ENCODE measurements around the gene SLCO1A2. TPM values are rescaled to one million over a fixed set of nuclear protein-coding genes. Genes with fewer than 3 reads are reported as not detected.

Gene SLCO1A2
- total and polyA plus RNA-seq, 2 experiments from 2014 or later: 10.2 to 10.8 TPM

DNA sequence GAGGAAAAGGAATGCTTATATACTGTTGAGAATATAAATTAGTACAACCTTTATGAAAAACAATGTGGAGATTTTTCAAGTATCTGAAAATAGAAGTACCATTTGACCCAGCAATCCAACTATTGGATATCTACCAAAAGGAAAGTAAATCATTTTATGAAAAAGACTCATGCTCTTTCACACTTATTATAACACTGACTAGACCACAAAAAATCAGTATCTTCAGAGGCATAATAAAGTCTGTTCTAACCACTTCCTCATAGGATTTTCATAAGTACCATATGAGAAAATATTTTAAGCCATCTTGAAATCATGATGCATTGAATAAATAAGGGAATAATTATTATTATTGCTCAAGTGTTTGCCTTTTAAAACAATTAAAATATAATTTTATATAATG lies 112.9 kb downstream of the SLCO1A2 start:
- no peaks in the 10 kb centered on the region for H3K4me1 Mint-ChIP-seq
- no peaks in the 10 kb centered on the region for H3K36me3 Mint-ChIP-seq (ENCODE audit: low read depth)
- no peak overlapping the region for H3K4me3 Mint-ChIP-seq

DNA sequence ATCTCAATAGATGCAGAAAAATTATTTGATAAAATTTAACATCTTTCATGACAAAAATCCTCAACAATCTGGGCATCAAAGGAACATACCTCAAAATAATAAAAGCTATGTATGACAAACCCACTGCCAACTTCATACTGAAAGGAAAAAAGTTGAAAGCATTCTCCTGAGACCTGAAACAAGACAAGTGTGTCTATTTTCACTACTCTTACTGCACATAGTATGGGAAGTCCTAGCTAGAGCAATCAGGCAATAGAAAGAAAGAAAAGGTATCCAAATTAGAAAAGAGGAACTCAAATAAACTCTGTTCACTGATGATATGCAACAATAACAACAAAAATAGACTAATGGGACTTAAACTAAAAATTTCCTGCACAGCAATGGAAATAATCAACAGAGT lies 113.6 kb downstream of the SLCO1A2 start:
- H3K4me3 Mint-ChIP-seq: no peak overlapping the region
- no peak for DNase-seq (ENCODE audit: low spot score)
- H3K36me3 ChIP-seq (ENCODE audit: insufficient read depth): no peaks in the 10 kb centered on the region
- TF ChIP-seq POLR2AphosphoS5 (IDR thresholded peaks at IDR 0.05; ENCODE audit: low read depth) (no peak), ZNF114 (CRISPR knock-in tag; IDR thresholded peaks at IDR 0.05) (no peak), EZH2phosphoT487 (IDR thresholded peaks at IDR 0.05; ENCODE audit: unreplicated experiment) (no peak), JUNB (IDR thresholded peaks at IDR 0.05; ENCODE audit: unreplicated experiment) (no peak), ZNF331 (CRISPR knock-in tag; IDR thresholded peaks at IDR 0.05; ENCODE audit: low read depth) (no peak), NANOG (IDR thresholded peaks at IDR 0.05; ENCODE audit: borderline replicate concordance) (no peak), EZH2 (IDR thresholded peaks at IDR 0.05; ENCODE audit: low read depth, unreplicated experiment) (no peak), STAT1 (IDR thresholded peaks at IDR 0.05; ENCODE audit: unreplicated experiment) (no peak), CREB1 (CRISPR knock-in tag; IDR thresholded peaks at IDR 0.05; ENCODE audit: low read depth) (no peak)
- TF ChIP-seq, protein P1, sequence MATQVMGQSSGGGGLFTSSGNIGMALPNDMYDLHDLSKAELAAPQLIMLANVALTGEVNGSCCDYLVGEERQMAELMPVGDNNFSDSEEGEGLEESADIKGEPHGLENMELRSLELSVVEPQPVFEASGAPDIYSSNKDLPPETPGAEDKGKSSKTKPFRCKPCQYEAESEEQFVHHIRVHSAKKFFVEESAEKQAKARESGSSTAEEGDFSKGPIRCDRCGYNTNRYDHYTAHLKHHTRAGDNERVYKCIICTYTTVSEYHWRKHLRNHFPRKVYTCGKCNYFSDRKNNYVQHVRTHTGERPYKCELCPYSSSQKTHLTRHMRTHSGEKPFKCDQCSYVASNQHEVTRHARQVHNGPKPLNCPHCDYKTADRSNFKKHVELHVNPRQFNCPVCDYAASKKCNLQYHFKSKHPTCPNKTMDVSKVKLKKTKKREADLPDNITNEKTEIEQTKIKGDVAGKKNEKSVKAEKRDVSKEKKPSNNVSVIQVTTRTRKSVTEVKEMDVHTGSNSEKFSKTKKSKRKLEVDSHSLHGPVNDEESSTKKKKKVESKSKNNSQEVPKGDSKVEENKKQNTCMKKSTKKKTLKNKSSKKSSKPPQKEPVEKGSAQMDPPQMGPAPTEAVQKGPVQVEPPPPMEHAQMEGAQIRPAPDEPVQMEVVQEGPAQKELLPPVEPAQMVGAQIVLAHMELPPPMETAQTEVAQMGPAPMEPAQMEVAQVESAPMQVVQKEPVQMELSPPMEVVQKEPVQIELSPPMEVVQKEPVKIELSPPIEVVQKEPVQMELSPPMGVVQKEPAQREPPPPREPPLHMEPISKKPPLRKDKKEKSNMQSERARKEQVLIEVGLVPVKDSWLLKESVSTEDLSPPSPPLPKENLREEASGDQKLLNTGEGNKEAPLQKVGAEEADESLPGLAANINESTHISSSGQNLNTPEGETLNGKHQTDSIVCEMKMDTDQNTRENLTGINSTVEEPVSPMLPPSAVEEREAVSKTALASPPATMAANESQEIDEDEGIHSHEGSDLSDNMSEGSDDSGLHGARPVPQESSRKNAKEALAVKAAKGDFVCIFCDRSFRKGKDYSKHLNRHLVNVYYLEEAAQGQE (IDR thresholded peaks at IDR 0.05; ENCODE audit: unreplicated experiment): no peak
- TF ChIP-seq, protein P2, sequence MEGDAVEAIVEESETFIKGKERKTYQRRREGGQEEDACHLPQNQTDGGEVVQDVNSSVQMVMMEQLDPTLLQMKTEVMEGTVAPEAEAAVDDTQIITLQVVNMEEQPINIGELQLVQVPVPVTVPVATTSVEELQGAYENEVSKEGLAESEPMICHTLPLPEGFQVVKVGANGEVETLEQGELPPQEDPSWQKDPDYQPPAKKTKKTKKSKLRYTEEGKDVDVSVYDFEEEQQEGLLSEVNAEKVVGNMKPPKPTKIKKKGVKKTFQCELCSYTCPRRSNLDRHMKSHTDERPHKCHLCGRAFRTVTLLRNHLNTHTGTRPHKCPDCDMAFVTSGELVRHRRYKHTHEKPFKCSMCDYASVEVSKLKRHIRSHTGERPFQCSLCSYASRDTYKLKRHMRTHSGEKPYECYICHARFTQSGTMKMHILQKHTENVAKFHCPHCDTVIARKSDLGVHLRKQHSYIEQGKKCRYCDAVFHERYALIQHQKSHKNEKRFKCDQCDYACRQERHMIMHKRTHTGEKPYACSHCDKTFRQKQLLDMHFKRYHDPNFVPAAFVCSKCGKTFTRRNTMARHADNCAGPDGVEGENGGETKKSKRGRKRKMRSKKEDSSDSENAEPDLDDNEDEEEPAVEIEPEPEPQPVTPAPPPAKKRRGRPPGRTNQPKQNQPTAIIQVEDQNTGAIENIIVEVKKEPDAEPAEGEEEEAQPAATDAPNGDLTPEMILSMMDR (conservative IDR thresholded peaks at IDR 0.05; ENCODE audit: low read depth in 2 of 2): no peak
- TF ChIP-seq, protein P3, sequence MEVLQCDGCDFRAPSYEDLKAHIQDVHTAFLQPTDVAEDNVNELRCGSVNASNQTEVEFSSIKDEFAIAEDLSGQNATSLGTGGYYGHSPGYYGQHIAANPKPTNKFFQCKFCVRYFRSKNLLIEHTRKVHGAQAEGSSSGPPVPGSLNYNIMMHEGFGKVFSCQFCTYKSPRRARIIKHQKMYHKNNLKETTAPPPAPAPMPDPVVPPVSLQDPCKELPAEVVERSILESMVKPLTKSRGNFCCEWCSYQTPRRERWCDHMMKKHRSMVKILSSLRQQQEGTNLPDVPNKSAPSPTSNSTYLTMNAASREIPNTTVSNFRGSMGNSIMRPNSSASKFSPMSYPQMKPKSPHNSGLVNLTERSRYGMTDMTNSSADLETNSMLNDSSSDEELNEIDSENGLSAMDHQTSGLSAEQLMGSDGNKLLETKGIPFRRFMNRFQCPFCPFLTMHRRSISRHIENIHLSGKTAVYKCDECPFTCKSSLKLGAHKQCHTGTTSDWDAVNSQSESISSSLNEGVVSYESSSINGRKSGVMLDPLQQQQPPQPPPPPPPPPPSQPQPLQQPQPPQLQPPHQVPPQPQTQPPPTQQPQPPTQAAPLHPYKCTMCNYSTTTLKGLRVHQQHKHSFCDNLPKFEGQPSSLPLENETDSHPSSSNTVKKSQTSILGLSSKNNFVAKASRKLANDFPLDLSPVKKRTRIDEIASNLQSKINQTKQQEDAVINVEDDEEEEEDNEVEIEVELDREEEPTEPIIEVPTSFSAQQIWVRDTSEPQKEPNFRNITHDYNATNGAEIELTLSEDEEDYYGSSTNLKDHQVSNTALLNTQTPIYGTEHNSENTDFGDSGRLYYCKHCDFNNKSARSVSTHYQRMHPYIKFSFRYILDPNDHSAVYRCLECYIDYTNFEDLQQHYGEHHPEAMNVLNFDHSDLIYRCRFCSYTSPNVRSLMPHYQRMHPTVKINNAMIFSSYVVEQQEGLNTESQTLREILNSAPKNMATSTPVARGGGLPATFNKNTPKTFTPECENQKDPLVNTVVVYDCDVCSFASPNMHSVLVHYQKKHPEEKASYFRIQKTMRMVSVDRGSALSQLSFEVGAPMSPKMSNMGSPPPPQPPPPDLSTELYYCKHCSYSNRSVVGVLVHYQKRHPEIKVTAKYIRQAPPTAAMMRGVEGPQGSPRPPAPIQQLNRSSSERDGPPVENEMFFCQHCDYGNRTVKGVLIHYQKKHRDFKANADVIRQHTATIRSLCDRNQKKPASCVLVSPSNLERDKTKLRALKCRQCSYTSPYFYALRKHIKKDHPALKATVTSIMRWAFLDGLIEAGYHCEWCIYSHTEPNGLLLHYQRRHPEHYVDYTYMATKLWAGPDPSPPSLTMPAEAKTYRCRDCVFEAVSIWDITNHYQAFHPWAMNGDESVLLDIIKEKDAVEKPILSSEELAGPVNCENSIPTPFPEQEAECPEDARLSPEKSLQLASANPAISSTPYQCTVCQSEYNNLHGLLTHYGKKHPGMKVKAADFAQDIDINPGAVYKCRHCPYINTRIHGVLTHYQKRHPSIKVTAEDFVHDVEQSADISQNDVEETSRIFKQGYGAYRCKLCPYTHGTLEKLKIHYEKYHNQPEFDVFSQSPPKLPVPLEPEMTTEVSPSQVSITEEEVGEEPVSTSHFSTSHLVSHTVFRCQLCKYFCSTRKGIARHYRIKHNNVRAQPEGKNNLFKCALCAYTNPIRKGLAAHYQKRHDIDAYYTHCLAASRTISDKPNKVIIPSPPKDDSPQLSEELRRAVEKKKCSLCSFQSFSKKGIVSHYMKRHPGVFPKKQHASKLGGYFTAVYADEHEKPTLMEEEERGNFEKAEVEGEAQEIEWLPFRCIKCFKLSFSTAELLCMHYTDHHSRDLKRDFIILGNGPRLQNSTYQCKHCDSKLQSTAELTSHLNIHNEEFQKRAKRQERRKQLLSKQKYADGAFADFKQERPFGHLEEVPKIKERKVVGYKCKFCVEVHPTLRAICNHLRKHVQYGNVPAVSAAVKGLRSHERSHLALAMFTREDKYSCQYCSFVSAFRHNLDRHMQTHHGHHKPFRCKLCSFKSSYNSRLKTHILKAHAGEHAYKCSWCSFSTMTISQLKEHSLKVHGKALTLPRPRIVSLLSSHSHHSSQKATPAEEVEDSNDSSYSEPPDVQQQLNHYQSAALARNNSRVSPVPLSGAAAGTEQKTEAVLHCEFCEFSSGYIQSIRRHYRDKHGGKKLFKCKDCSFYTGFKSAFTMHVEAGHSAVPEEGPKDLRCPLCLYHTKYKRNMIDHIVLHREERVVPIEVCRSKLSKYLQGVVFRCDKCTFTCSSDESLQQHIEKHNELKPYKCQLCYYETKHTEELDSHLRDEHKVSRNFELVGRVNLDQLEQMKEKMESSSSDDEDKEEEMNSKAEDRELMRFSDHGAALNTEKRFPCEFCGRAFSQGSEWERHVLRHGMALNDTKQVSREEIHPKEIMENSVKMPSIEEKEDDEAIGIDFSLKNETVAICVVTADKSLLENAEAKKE (CRISPR knock-in tag; IDR thresholded peaks at IDR 0.05): no peak

More for the DNA sequence above, 112.9 kb downstream of the SLCO1A2 start:
- no peaks in the 10 kb centered on the region for H3K27me3 Mint-ChIP-seq (ENCODE audit: insufficient read depth, low read depth, poor library complexity)
- no peaks in the 10 kb centered on the region for H3F3A ChIP-seq (replicated peaks; ENCODE audit: low read depth)
- no peaks in the 10 kb centered on the region for H3K9me2 ChIP-seq (ENCODE audit: insufficient read depth)
- no peak overlapping the region for H3K4me2 ChIP-seq
- DNase-seq (ENCODE audit: low spot score) (no peak), ATAC-seq (no peak)
- H2AFZ ChIP-seq: no peak overlapping the region
- no peaks in the 10 kb centered on the region for H3K79me2 ChIP-seq (replicated peaks; ENCODE audit: insufficient read depth)
- H3K27ac Mint-ChIP-seq: no peak overlapping the region
- H3K27ac ChIP-seq (ENCODE audit: low read depth): no peak overlapping the region
- H3K36me3 ChIP-seq (ENCODE audit: insufficient read depth): no peaks in the 10 kb centered on the region
- no peaks in the 10 kb centered on the region for H3K4me1 ChIP-seq (ENCODE audit: insufficient read depth)
- no peak overlapping the region for H3K4me3 ChIP-seq
- no peak for TF ChIP-seq CREB1 (CRISPR knock-in tag; IDR thresholded peaks at IDR 0.05; ENCODE audit: low read depth)
- H3K9me3 Mint-ChIP-seq: no peaks in the 10 kb centered on the region
- H4K20me1 ChIP-seq (replicated peaks; ENCODE audit: insufficient read depth): no peaks in the 10 kb centered on the region
- H3K27me3 ChIP-seq (ENCODE audit: insufficient read depth): no peaks in the 10 kb centered on the region

More for the DNA sequence above, 113.6 kb downstream of the SLCO1A2 start:
- H4K20me1 ChIP-seq (replicated peaks; ENCODE audit: insufficient read depth): no peaks in the 10 kb centered on the region
- no peak for ATAC-seq
- H3K27ac ChIP-seq (ENCODE audit: low read depth): no peak overlapping the region
- H3K4me1 Mint-ChIP-seq: no peaks in the 10 kb centered on the region
- no peaks in the 10 kb centered on the region for H3K9me3 Mint-ChIP-seq
- no peaks in the 10 kb centered on the region for H3K36me3 Mint-ChIP-seq (ENCODE audit: low read depth)
- no peaks in the 10 kb centered on the region for H3K27me3 ChIP-seq (ENCODE audit: insufficient read depth)
- no peaks in the 10 kb centered on the region for H3F3A ChIP-seq (replicated peaks; ENCODE audit: low read depth)
- peaks cover 5% of the 10 kb centered on the region; the same call in 1 of the 2 replicates for H3K4me1 ChIP-seq (ENCODE audit: insufficient read depth)
- no peak overlapping the region for H3K4me2 ChIP-seq
- no peaks in the 10 kb centered on the region for H3K9me2 ChIP-seq (ENCODE audit: insufficient read depth)
- H2AFZ ChIP-seq: no peak overlapping the region
- H3K4me3 ChIP-seq: no peak overlapping the region
- no peaks in the 10 kb centered on the region for H3K27me3 Mint-ChIP-seq (ENCODE audit: insufficient read depth, low read depth, poor library complexity)
- H3K27ac Mint-ChIP-seq: no peak overlapping the region
- H3K79me2 ChIP-seq (replicated peaks; ENCODE audit: insufficient read depth): 0 out of 2 replicates have a peak, but pooled peaks cover 6% of the 10 kb centered on the region

Data from GM23338 (cell line).